Fibroblast of pulmonary artery (primary cell): ENCODE results near the gene DDX55.
A peak's percentile ranks its signal among the peaks of the same experiment; 100 is the strongest.
"Not testable (repeated sequence)": the region's sequence is repeated elsewhere in the genome, so short reads cannot be mapped to it uniquely, and the experiment has no call there.

Experiments
- DNase-seq: peaks from one replicate; pipeline ENCODE4 v3.0.0-alpha.2; 2010; ENCODE audit warnings: low read depth
- H3K4me3 ChIP-seq: replicated peaks from 2 replicates; pipeline ENCODE4 v1.5.1; 2011; ENCODE audit warnings: low read depth, mild to moderate bottlenecking, control low read depth, low read length, moderate library complexity
- CTCF ChIP-seq: IDR thresholded peaks from 2 replicates; pipeline ENCODE4 v1.5.1; 2011; ENCODE audit warnings: mild to moderate bottlenecking, control low read depth, low read length, inconsistent platforms; ENCODE audit errors: missing control alignments

DDX55 gene

GRCh38 chr12:123576611-123577010 lies 25.3 kb upstream of the DDX55 start:
- no peak for TF ChIP-seq CTCF

GRCh38 chr12:123578243-123578642 lies 23.7 kb upstream of the DDX55 start:
- no peak overlapping the region for H3K4me3 ChIP-seq
- TF ChIP-seq CTCF = no peak
- DNase-seq = no peak

More at GRCh38 chr12:123576611-123577010, 25.3 kb upstream of the DDX55 start:
- DNase-seq = no peak
- no peak overlapping the region for H3K4me3 ChIP-seq

- not testable (repeated sequence) for H3K4me3 ChIP-seq, DNase-seq
Measured at GRCh38 chr12:123578829-123579228, 23.1 kb upstream of the DDX55 start.

- TF ChIP-seq CTCF = no peak
- H3K4me3 ChIP-seq = no peak overlapping the region
Measured at GRCh38 chr12:123580772-123581171, 21.1 kb upstream of the DDX55 start.

GRCh38 chr12:123591702-123592481 lies 10.0 kb upstream of the DDX55 start:
- DNase-seq = peak; percentile 92
- H3K4me3 ChIP-seq = no peak overlapping the region
- TF ChIP-seq CTCF = no peak

More at GRCh38 chr12:123580772-123581171, 21.1 kb upstream of the DDX55 start:
- DNase-seq = no peak

DNA sequence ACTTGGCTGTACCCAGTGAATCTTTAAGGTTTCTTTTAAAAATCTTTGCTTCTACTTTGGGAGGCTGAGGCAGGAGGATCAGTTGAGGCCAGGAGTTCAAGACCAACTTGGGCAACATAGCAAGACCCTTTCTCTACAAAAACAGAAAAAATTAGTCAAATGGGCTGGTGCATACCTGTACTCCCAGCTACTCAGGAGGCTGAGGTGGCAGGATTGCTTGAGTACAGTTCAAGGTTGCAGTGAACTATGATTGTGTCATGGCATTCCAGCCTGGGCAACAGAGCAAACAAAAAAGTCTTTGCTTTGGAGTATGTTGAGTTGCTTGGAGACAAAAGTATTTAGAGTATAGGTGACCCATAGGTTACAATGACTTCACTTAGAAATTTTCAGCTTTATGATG lies 6.2 kb upstream of the DDX55 start:
- no peak overlapping the region for H3K4me3 ChIP-seq
- DNase-seq = no peak
- TF ChIP-seq CTCF = no peak

GRCh38 chr12:123597100-123597499 lies 4.8 kb upstream of the DDX55 start:
- DNase-seq = no peak
- H3K4me3 ChIP-seq = no peak overlapping the region
- TF ChIP-seq CTCF = no peak
